ENCODE measurements around the gene MIEF2. TPM values are rescaled to one million over a fixed set of nuclear protein-coding genes. Genes with fewer than 3 reads are reported as not detected.

MIEF2 gene
- total RNA-seq, 1 experiment from 2014 or later, result 20.5 TPM

Other genes starting within 250 kb of the MIEF2 start
- 78.5 and 84.5 TPM in 2 replicates for gene ATPAF2, start 221.5 kb upstream of the MIEF2 start, total RNA-seq (2014; rRNA removed; shearing (Covaris generic))
- gene GID4, start 221.3 kb upstream of the MIEF2 start, total RNA-seq (2014; rRNA removed; shearing (Covaris generic)), result 6.7 and 10.8 TPM in 2 replicates
- gene DRG2, start 172.7 kb upstream of the MIEF2 start, total RNA-seq (2014; rRNA removed; shearing (Covaris generic)), result 33.2 and 41.0 TPM in 2 replicates
- gene MYO15A, start 151.9 kb upstream of the MIEF2 start, total RNA-seq (2014; rRNA removed; shearing (Covaris generic)), result not detected in 2 replicates
- 85.0 and 116 TPM in 2 replicates for gene ALKBH5, start 76.8 kb upstream of the MIEF2 start, total RNA-seq (2014; rRNA removed; shearing (Covaris generic))
- gene LLGL1, start 35.0 kb upstream of the MIEF2 start, total RNA-seq (2014; rRNA removed; shearing (Covaris generic)), result 67.1 and 74.6 TPM in 2 replicates
- gene FLII, start 1.9 kb upstream of the MIEF2 start, total RNA-seq (2014; rRNA removed; shearing (Covaris generic)), result 321 and 446 TPM in 2 replicates
- gene TOP3A, start 54.3 kb downstream of the MIEF2 start, total RNA-seq (2014; rRNA removed; shearing (Covaris generic)), result 29.7 and 31.3 TPM in 2 replicates
- gene SMCR8, start 54.6 kb downstream of the MIEF2 start, total RNA-seq (2014; rRNA removed; shearing (Covaris generic)), result 12.1 and 17.4 TPM in 2 replicates
- 71.6 and 81.5 TPM in 2 replicates for gene SHMT1, start 102.9 kb downstream of the MIEF2 start, total RNA-seq (2014; rRNA removed; shearing (Covaris generic))
- not detected in 2 replicates for gene EVPLL, start 117.1 kb downstream of the MIEF2 start, total RNA-seq (2014; rRNA removed; shearing (Covaris generic))
- gene LGALS9C, start 216.1 kb downstream of the MIEF2 start, total RNA-seq (2014; rRNA removed; shearing (Covaris generic)), result not detected in 2 replicates

All from G401 (cell line).